ENCODE results near the gene RELN. TPM values are rescaled to one million over a fixed set of nuclear protein-coding genes. Genes with fewer than 3 reads are reported as not detected.

Gene RELN
- total RNA-seq, 2 donors from 2014 or later = 6.9 to 8.0 TPM

DNA sequence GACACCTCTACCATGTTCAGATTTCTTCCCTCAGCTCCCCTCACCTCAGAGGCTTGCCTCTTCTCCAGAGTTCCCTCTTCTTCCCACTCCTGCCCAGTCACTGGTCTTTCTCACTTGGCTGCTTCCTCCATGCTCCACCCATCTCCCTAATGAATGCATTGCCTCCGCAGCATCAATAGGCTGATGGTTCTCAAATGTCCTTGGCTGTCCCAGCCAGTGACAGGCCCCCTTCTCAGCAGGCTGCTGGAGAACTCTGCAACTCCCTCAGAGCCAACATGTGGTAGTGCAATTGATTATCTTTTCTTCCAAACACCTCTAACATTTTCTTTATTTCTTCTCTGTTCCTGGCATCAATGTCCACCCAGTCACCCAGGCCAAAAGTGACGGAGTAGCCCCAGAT is 218.2 kb downstream of the RELN start:
- DNase-seq (ENCODE audit: low spot score) = no peak
- Histone ChIP-seq H3K9me3 (no peaks in the 10 kb centered on the region), H3K36me3 (no peaks in the 10 kb centered on the region), H3K27ac (no peak overlapping the region), H3K4me1 (no peaks in the 10 kb centered on the region), H3K4me3 (no peak overlapping the region), H3K27me3 (no peaks in the 10 kb centered on the region)
- TF ChIP-seq, protein P1, sequence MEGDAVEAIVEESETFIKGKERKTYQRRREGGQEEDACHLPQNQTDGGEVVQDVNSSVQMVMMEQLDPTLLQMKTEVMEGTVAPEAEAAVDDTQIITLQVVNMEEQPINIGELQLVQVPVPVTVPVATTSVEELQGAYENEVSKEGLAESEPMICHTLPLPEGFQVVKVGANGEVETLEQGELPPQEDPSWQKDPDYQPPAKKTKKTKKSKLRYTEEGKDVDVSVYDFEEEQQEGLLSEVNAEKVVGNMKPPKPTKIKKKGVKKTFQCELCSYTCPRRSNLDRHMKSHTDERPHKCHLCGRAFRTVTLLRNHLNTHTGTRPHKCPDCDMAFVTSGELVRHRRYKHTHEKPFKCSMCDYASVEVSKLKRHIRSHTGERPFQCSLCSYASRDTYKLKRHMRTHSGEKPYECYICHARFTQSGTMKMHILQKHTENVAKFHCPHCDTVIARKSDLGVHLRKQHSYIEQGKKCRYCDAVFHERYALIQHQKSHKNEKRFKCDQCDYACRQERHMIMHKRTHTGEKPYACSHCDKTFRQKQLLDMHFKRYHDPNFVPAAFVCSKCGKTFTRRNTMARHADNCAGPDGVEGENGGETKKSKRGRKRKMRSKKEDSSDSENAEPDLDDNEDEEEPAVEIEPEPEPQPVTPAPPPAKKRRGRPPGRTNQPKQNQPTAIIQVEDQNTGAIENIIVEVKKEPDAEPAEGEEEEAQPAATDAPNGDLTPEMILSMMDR (IDR thresholded peaks at IDR 0.05) = no peak

DNA sequence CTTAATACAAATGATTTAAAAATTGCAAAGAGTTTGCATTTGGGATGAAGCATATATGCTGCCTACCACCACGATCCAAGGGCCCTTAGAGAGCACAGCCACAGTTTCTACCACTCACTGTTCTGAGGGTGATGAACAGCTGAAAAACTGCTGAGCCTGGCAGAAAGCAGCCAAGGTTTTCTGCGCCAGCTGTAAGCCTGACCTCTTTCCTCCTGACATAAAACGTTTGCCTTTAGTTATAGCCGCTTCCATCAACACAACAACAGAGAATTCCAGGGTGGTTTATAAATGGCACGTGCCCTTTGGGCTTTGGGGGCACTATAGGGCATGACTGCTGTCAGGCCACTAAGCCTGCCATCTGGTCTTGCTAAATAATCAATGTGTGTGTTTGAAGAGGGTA is 222.8 kb downstream of the RELN start:
- TF ChIP-seq, protein P1 (IDR thresholded peaks at IDR 0.05) = no peak
- no peaks in the 10 kb centered on the region for H3K4me1 ChIP-seq
- no peak overlapping the region for H3K27ac ChIP-seq
- no peak overlapping the region for H3K4me3 ChIP-seq
- no peaks in the 10 kb centered on the region for H3K27me3 ChIP-seq
- DNase-seq (ENCODE audit: low spot score) = no peak
- no peaks in the 10 kb centered on the region for H3K36me3 ChIP-seq
- H3K9me3 ChIP-seq = no peaks in the 10 kb centered on the region

DNA sequence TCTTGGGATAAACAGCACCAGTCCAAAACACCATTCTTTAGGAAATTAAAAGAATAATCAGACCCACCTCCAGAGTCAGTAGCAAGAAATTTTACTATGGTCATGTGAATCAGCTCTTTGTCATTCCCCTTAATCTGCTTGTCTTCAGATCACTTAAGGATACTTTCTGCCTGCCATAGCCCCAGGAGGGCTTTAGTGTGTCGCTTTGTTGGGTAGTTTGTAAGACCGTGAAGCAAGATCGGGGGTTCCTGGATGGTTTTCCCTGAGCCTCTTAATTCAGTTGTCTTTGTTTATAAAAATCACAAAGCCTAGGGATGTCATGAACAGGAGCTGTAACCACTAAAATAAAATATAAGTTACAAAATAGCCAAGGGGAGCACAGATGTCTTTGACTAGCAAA is 223.6 kb downstream of the RELN start:
- H3K4me1 ChIP-seq = no peaks in the 10 kb centered on the region
- H3K4me3 ChIP-seq = no peak overlapping the region
- no peaks in the 10 kb centered on the region for H3K9me3 ChIP-seq
- DNase-seq (ENCODE audit: low spot score) = no peak
- TF ChIP-seq, protein P1 (IDR thresholded peaks at IDR 0.05) = no peak
- no peaks in the 10 kb centered on the region for H3K36me3 ChIP-seq
- H3K27me3 ChIP-seq = no peaks in the 10 kb centered on the region
- no peak overlapping the region for H3K27ac ChIP-seq

DNA sequence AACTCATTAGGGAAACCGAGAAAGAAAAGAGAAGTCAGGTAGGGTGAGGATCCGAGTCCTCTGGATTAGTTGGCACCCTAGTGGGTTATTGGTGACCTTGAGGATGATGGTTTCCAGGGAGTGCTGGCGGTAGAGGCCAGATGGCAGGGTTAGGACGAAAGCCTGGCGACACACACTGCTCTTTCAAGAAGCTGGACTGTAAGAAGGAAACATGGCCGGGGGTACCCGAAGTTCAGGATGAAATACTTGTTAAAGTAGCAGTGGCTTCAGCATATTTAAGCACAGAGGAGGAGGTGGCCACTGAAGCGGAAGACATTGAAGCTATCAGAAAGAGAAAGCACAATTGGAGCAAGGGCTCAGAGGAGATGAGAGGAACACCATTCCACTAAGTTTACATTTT is 224.6 kb downstream of the RELN start:
- Histone ChIP-seq H3K27me3 (no peaks in the 10 kb centered on the region), H3K36me3 (no peaks in the 10 kb centered on the region), H3K4me3 (no peak overlapping the region), H3K4me1 (no peaks in the 10 kb centered on the region), H3K9me3 (no peaks in the 10 kb centered on the region), H3K27ac (no peak overlapping the region)
- DNase-seq (ENCODE audit: low spot score) = no peak
- TF ChIP-seq, protein P1 (IDR thresholded peaks at IDR 0.05) = no peak

DNA sequence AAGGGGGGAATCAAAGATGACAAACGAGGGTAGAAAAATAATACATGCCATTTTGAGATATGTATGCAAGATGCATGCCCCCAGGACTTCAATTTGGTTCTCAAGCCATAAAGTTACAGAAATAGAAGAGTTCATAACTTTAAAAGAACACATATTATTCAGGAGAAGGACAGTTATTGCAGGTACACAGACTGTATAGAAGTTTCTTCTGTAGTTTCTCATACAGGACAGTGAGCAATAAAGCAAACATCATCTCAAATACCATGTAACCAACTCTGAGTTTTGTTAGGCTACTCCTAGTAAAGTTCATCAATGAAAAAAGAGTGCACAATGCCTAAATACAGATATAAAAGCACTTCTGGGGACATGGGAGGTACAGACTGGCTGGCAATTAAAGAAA is 226.6 kb downstream of the RELN start:
- TF ChIP-seq, protein P1 (IDR thresholded peaks at IDR 0.05) = no peak
- no peaks in the 10 kb centered on the region for H3K27me3 ChIP-seq
- H3K9me3 ChIP-seq = no peaks in the 10 kb centered on the region
- H3K4me1 ChIP-seq = no peaks in the 10 kb centered on the region
- H3K36me3 ChIP-seq = no peaks in the 10 kb centered on the region
- H3K27ac ChIP-seq = no peak overlapping the region
- DNase-seq (ENCODE audit: low spot score) = no peak
- no peak overlapping the region for H3K4me3 ChIP-seq

DNA sequence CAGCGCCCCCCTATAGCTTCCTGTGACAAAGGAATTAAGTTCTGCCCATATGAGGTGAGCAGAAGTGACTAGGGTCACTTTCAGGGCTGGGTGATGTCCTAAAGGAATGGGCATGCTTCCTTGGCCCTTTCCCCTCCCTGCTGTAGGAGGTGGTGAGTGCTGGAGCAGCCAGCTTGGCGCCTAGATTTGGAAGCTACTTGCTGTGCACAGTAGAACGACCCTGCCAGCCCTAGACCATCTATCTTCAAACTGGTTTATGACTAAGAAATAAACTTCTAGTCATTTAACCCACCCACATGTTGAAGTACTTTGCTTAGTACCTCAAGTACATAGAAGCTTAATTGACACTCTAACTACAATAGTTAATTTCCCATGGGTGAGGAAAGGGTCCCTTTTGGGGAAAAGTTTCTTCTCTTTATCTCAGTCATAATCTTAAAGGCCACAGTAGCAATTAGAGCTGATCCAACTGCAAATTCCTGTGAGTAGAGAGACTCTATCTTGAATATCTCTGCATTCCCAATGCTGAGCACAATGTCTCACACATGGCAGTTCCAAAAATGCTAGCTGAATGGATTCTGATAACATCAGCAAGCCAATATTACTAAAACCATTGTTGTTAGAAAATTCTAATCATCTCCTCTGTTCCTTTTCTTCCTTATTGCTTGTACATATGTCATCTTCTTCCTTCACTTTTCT is 227.2 kb downstream of the RELN start:
- Histone ChIP-seq H3K4me1 (no peaks in the 10 kb centered on the region), H3K27me3 (no peaks in the 10 kb centered on the region), H3K9me3 (no peaks in the 10 kb centered on the region), H3K27ac (no peak overlapping the region), H3K36me3 (no peaks in the 10 kb centered on the region), H3K4me3 (no peak overlapping the region)
- TF ChIP-seq, protein P1 (IDR thresholded peaks at IDR 0.05) = no peak
- no peak for DNase-seq (ENCODE audit: low spot score)
